SW 1271 (cell line): ENCODE data around the gene MAS1L.
"Not testable (repeated sequence)": the region's sequence is repeated elsewhere in the genome, so short reads cannot be mapped to it uniquely, and the experiment has no call there.

Source experiments
- DNase-seq, 2 experiments: peaks; one replicate each; lab custom pipeline; 2025; lab: John Stamatoyannopoulos, UW

The MAS1L gene

GRCh38 chr6:29479560-29479959 is 8.2 kb downstream of the MAS1L start:
- no peak for DNase-seq

GRCh38 chr6:29478740-29479139 is 9.0 kb downstream of the MAS1L start:
- DNase-seq, result no peak

- DNase-seq, result no peak
Observed at GRCh38 chr6:29477923-29478450, 9.8 kb downstream of the MAS1L start.

- no peak for DNase-seq
Observed at GRCh38 chr6:29474996-29475395, 12.8 kb downstream of the MAS1L start.

GRCh38 chr6:29466241-29466640 is 21.5 kb downstream of the MAS1L start:
- DNase-seq, result no peak

- DNase-seq, result no peak
Observed at GRCh38 chr6:29465801-29466200, 22.0 kb downstream of the MAS1L start.

GRCh38 chr6:29465279-29465678 is 22.5 kb downstream of the MAS1L start:
- DNase-seq, result no peak

- no peak for DNase-seq
Observed at GRCh38 chr6:29462022-29462421, 25.7 kb downstream of the MAS1L start.

GRCh38 chr6:29461021-29461814 is 26.5 kb downstream of the MAS1L start:
- DNase-seq, result no peak

GRCh38 chr6:29456971-29457370 is 30.8 kb downstream of the MAS1L start, which contains the start of the genes OR11A1 and OR2H1:
TSS of gene OR11A1 (minus strand) at chr6:29457071. CDS start at chr6:29427641, 29,430 bp downstream.
TSS of gene OR2H1 (plus strand) at chr6:29457155. CDS start at chr6:29461770, 4,615 bp downstream.
- DNase-seq, result no peak

GRCh38 chr6:29451471-29452193 is 36.1 kb downstream of the MAS1L start:
- no peak for DNase-seq

- DNase-seq, result peak in 1 of 2 experiments; percentile 20
Observed at GRCh38 chr6:29447670-29448069, 40.1 kb downstream of the MAS1L start.

- not testable (repeated sequence) for DNase-seq
Observed at GRCh38 chr6:29444031-29444430, 43.7 kb downstream of the MAS1L start.

GRCh38 chr6:29442719-29443118 is 45.0 kb downstream of the MAS1L start:
- DNase-seq, result no peak

GRCh38 chr6:29439006-29439405 is 48.8 kb downstream of the MAS1L start, which contains the start of gene OR10C1:
TSS of gene OR10C1 (plus strand) at chr6:29439306. CDS start at chr6:29440016, 710 bp downstream.
- no peak for DNase-seq

- not testable (repeated sequence) for DNase-seq
Observed at GRCh38 chr6:29436730-29437129, 51.0 kb downstream of the MAS1L start.
